Erythroblast (primary cell): ENCODE data around the gene SH3RF2.

Experiments used
- GATA1 ChIP-seq: IDR thresholded peaks from 2 replicates; pipeline ENCODE4 v1.6.1; 2011; ENCODE audit warnings: low read depth, mild to moderate bottlenecking, control low read depth, low read length, moderate library complexity
- POLR2A ChIP-seq: IDR thresholded peaks from 2 replicates; pipeline ENCODE4 v1.6.1; 2011; ENCODE audit warnings: mild to moderate bottlenecking, low read length

- TF ChIP-seq POLR2A: no peak
- TF ChIP-seq GATA1: no peak
Measured at GRCh38 chr5:146109379-146109778, 173.0 kb downstream of the SH3RF2 start.
